Thyroid gland (tissue), 4 donors: ENCODE measurements around the gene FBXO38.

ENCODE experiments used
- POLR2A ChIP-seq, 2 donors: fragments of 450-650 bp; IDR thresholded peaks; one replicate each; pipeline ENCODE4 v1.6.1; 2017; ENCODE audit warnings: antibody characterized with exemption in 2 of 2, mild to moderate bottlenecking in 2 of 2, moderate library complexity in 1 of 2
- TF ChIP-seq, protein P1 (sequence below), 6 experiments: fragments of 200-600 bp in 3 of 6; fragments of 450-650 bp in 3 of 6; sonication (generic) in 3 of 6; IDR thresholded peaks; one replicate each; pipeline ENCODE4 v1.5.1; 2016 to 2019; ENCODE audit warnings: antibody characterized with exemption in 6 of 6, mild to moderate bottlenecking in 2 of 6, inconsistent platforms in 1 of 6, moderate library complexity in 1 of 6

GRCh38 chr5:148437249-148437648 lies 53.5 kb downstream of the FBXO38 start:
- TF ChIP-seq POLR2A (IDR thresholded peaks at IDR 0.05), result no peak
- TF ChIP-seq, protein P1, sequence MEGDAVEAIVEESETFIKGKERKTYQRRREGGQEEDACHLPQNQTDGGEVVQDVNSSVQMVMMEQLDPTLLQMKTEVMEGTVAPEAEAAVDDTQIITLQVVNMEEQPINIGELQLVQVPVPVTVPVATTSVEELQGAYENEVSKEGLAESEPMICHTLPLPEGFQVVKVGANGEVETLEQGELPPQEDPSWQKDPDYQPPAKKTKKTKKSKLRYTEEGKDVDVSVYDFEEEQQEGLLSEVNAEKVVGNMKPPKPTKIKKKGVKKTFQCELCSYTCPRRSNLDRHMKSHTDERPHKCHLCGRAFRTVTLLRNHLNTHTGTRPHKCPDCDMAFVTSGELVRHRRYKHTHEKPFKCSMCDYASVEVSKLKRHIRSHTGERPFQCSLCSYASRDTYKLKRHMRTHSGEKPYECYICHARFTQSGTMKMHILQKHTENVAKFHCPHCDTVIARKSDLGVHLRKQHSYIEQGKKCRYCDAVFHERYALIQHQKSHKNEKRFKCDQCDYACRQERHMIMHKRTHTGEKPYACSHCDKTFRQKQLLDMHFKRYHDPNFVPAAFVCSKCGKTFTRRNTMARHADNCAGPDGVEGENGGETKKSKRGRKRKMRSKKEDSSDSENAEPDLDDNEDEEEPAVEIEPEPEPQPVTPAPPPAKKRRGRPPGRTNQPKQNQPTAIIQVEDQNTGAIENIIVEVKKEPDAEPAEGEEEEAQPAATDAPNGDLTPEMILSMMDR (IDR thresholded peaks at IDR 0.05), result no peak
